Tibial artery (tissue), 4 donors: ENCODE results near the gene IPCEF1.

ENCODE experiments used
- DNase-seq, 2 donors: peaks; one replicate each; pipeline ENCODE4 v3.0.0-alpha.2; 2019
- H3K27ac ChIP-seq, 2 donors: fragments of 200-600 bp; sonication (generic) in 1 of 2; 1 replicate in 1 of 2; 2 replicates in 1 of 2; pipeline ENCODE4 v1.5.1; 2018 to 2019; ENCODE audit warnings: mild to moderate bottlenecking in 1 of 2
- H3K27me3 ChIP-seq, 2 donors: fragments of 200-600 bp; sonication (generic) in 1 of 2; one replicate each; pipeline versions ENCODE4 v1.5.1 to v1.6.0; 2016 to 2019
- H3K36me3 ChIP-seq, 3 donors: fragments of 200-600 bp; sonication (generic) in 2 of 3; one replicate each; pipeline ENCODE4 v1.5.1; 2016 to 2019; ENCODE audit warnings: mild to moderate bottlenecking in 2 of 3
- H3K4me1 ChIP-seq, 4 donors: fragments of 200-600 bp; sonication (generic) in 2 of 4; 1 replicate in 3 of 4; 2 replicates in 1 of 4; pipeline ENCODE4 v1.5.1; 2016 to 2019
- H3K4me3 ChIP-seq, 2 donors: fragments of 200-600 bp; sonication (generic) in 1 of 2; 1 replicate in 1 of 2; 2 replicates in 1 of 2; pipeline ENCODE4 v1.5.1; 2018 to 2019; ENCODE audit warnings: mild to moderate bottlenecking in 2 of 2
- H3K9me3 ChIP-seq, 3 donors: fragments of 200-600 bp; sonication (generic) in 1 of 3; one replicate each; pipeline ENCODE4 v1.5.1; 2016 to 2019
- CTCF ChIP-seq, 2 experiments: fragments of 200-600 bp in 1 of 2; fragments of 450-650 bp in 1 of 2; IDR thresholded peaks; one replicate each; pipeline ENCODE4 v1.5.1; 2017 to 2019; ENCODE audit warnings: antibody characterized with exemption in 2 of 2, mild to moderate bottlenecking in 1 of 2, moderate library complexity in 1 of 2
- intact Hi-C: fragments of 100-400 bp; cut with DNase I; formaldehyde crosslinking; loops from one replicate; pipeline ENCODE4 v1.15.0; 2023; ENCODE audit warnings: low total_unique reads

The IPCEF1 gene

DNA sequence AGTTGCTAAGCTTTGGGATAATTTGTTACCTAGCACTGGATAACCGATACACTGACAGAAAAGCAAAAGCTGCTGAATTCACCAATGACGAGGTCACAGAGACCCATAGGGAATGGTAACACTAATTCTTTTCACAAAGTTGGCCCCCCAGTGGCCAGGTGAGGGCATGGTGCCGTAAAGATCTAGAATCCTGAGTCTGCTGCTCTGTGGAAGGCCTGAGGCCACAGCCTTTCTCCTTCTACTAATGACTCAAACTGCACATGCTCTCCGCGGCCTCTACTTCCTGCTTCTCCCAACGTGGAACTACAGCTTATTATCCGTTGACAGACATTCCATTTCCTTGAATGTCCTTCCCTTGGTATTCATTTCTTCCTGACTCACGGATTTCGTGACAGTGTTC is 190.5 kb downstream of the IPCEF1 start:
- no peaks in the 10 kb centered on the region for H3K9me3 ChIP-seq
- intact Hi-C loops: no loop called here
- H3K27me3 ChIP-seq: no peaks in the 10 kb centered on the region
- no peak overlapping the region for H3K27ac ChIP-seq
- H3K4me1 ChIP-seq: peaks cover 0 to 10% (median 5%) of the 10 kb centered on the region in 4 donors
- H3K36me3 ChIP-seq: no peaks in the 10 kb centered on the region
- TF ChIP-seq CTCF (IDR thresholded peaks at IDR 0.05): no peak
- H3K4me3 ChIP-seq: no peak overlapping the region
- DNase-seq: no peak

DNA sequence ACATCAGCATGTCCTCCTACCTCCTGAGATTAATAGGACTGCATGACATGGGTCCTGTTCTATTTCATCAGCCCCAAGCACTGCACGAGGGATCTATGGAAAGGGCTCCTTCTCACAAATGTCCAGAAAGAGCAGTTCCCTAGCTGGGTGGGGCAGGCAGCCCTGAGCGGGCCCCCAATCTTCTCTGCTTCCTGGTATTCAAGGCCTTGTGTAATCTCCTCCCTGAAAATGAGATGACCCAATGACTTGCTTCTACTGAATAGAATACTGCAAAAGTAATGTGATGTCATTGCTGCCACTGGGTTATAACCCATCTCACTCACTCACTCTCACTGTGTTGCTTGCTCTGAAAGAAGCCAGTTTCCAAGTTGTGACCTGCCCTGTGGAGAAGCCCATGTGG is 191.1 kb downstream of the IPCEF1 start:
- H3K27me3 ChIP-seq: no peaks in the 10 kb centered on the region
- no peak for TF ChIP-seq CTCF (IDR thresholded peaks at IDR 0.05)
- intact Hi-C loops: no loop called here
- no peak for DNase-seq
- no peak overlapping the region for H3K4me3 ChIP-seq
- H3K27ac ChIP-seq: no peak overlapping the region
- H3K4me1 ChIP-seq: peaks cover 0 to 10% (median 5%) of the 10 kb centered on the region in 4 donors
- no peaks in the 10 kb centered on the region for H3K36me3 ChIP-seq
- no peaks in the 10 kb centered on the region for H3K9me3 ChIP-seq

- H3K27ac ChIP-seq: peak overlapping the region; percentile 28 to 56
- intact Hi-C loops: loop anchor here (5.0 kb wide), 1 partner anchor 248 kb away; no protein-coding TSS in a partner anchor
- H3K4me1 ChIP-seq: peaks cover 0 to 10% (median 5%) of the 10 kb centered on the region in 4 donors
- no peak for TF ChIP-seq CTCF (IDR thresholded peaks at IDR 0.05)
- H3K36me3 ChIP-seq: no peaks in the 10 kb centered on the region
- no peaks in the 10 kb centered on the region for H3K27me3 ChIP-seq
- DNase-seq: peak; percentile 61 to 82
- no peaks in the 10 kb centered on the region for H3K9me3 ChIP-seq
- H3K4me3 ChIP-seq: no peak overlapping the region
Measured at GRCh38 chr6:154164397-154164796, 192.2 kb downstream of the IPCEF1 start.

DNA sequence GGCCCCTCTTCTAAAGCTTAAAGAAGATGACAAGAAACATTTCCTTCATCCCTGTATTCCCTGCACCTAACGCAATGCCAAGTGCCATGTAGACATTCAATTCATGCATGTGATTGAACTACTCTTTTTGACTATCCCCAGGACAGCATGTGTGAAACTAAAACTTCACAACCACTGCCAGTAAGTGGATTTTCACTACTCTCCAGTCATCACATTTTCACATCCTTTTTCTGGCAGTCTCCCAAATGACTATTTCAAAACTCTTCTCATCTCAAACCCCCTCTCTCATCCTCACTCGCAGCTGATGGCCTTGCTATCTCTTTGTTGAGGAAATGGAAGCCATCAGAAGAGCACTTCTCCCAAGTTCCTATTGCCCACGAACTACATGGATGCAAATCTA is 194.9 kb downstream of the IPCEF1 start:
- DNase-seq: no peak
- intact Hi-C loops: loop anchor here (5.0 kb wide), 1 partner anchor 251 kb away; no protein-coding TSS in a partner anchor
- H3K27me3 ChIP-seq: no peaks in the 10 kb centered on the region
- H3K27ac ChIP-seq: no peak overlapping the region
- H3K4me1 ChIP-seq: peaks cover 0 to 10% (median 5%) of the 10 kb centered on the region in 4 donors
- no peaks in the 10 kb centered on the region for H3K9me3 ChIP-seq
- no peaks in the 10 kb centered on the region for H3K36me3 ChIP-seq
- no peak for TF ChIP-seq CTCF (IDR thresholded peaks at IDR 0.05)
- H3K4me3 ChIP-seq: no peak overlapping the region

- no peak for TF ChIP-seq CTCF (IDR thresholded peaks at IDR 0.05)
- Histone ChIP-seq H3K27me3 (no peaks in the 10 kb centered on the region), H3K27ac (no peak overlapping the region), H3K4me1 (peaks cover 0 to 4% (median 2%) of the 10 kb centered on the region in 4 donors), H3K4me3 (no peak overlapping the region), H3K9me3 (no peaks in the 10 kb centered on the region), H3K36me3 (no peaks in the 10 kb centered on the region)
- no peak for DNase-seq
- intact Hi-C loops: loop anchor here (10.0 kb wide), 2 partner anchors 216 to 516 kb away; no protein-coding TSS in a partner anchor
Measured at GRCh38 chr6:154159126-154159525, 197.5 kb downstream of the IPCEF1 start.

GRCh38 chr6:154157706-154158105 is 198.9 kb downstream of the IPCEF1 start:
- intact Hi-C loops: loop anchor here (2.0 to 10.0 kb wide), 3 partner anchors 117 to 517 kb away; no protein-coding TSS in a partner anchor
- TF ChIP-seq CTCF (IDR thresholded peaks at IDR 0.05): no peak
- Histone ChIP-seq H3K4me3 (no peak overlapping the region), H3K27ac (no peak overlapping the region), H3K27me3 (no peaks in the 10 kb centered on the region), H3K4me1 (no peaks in the 10 kb centered on the region), H3K9me3 (no peaks in the 10 kb centered on the region), H3K36me3 (no peaks in the 10 kb centered on the region)
- DNase-seq: no peak
